SK-N-SH treated with all-trans-retinoic acid at 6 μM for 48 hours (cell line): ENCODE results near the gene FIGNL1.

Experiments used
- ARNTL ChIP-seq: fragments of 450-650 bp; formaldehyde crosslinking; IDR thresholded peaks from 2 replicates; pipeline ENCODE4 v1.5.0; 2020; ENCODE audit warnings: low read depth, mild to moderate bottlenecking, moderate library complexity, borderline replicate concordance
- BACH2 ChIP-seq: fragments of 250-450 bp; sonication (Bioruptor Pico); IDR thresholded peaks from 2 replicates; pipeline ENCODE4 v1.9.0; 2021; ENCODE audit warnings: mild to moderate bottlenecking, borderline replicate concordance
- CSDC2 ChIP-seq: fragments of 250-450 bp; sonication (Bioruptor Pico); IDR thresholded peaks from 2 replicates; pipeline ENCODE4 v1.5.0; 2020; ENCODE audit warnings: mild to moderate bottlenecking, moderate library complexity
- OSR1 ChIP-seq: fragments of 250-450 bp; sonication (Bioruptor Pico); IDR thresholded peaks from 2 replicates; pipeline ENCODE4 v1.8.0; 2022; ENCODE audit warnings: moderate library complexity, mild to moderate bottlenecking, inconsistent platforms
- POU6F1 ChIP-seq: fragments of 250-450 bp; sonication (Bioruptor Pico); IDR thresholded peaks from 2 replicates; pipeline ENCODE4 v1.8.0; 2021; ENCODE audit warnings: low read depth, mild to moderate bottlenecking, moderate library complexity, borderline replicate concordance
- RARB ChIP-seq: fragments of 250-450 bp; sonication (Bioruptor Pico); IDR thresholded peaks from 2 replicates; pipeline ENCODE4 v1.8.0; 2021; ENCODE audit warnings: mild to moderate bottlenecking, moderate library complexity
- ZFP3 ChIP-seq: fragments of 250-450 bp; sonication (Bioruptor Pico); IDR thresholded peaks from 2 replicates; pipeline ENCODE4 v1.5.0; 2020; ENCODE audit warnings: mild to moderate bottlenecking, moderate library complexity
- ZFP30 ChIP-seq: fragments of 450-650 bp; formaldehyde crosslinking; IDR thresholded peaks from 2 replicates; pipeline ENCODE4 v1.5.0; 2022; ENCODE audit warnings: mild to moderate bottlenecking, moderate library complexity

- TF ChIP-seq RARB (CRISPR knock-in tag): no peak
- TF ChIP-seq ARNTL: no peak
- TF ChIP-seq BACH2 (CRISPR knock-in tag): no peak
- no peak for TF ChIP-seq OSR1 (CRISPR knock-in tag)
- no peak for TF ChIP-seq ZFP30 (CRISPR knock-in tag)
- no peak for TF ChIP-seq CSDC2 (CRISPR knock-in tag)
- TF ChIP-seq ZFP3: no peak
- TF ChIP-seq POU6F1: no peak
Measured at GRCh38 chr7:50397971-50398324, 52.2 kb downstream of the FIGNL1 start.
